Measurements from ENCODE around the gene CHAF1B. TPM values are rescaled to one million over a fixed set of nuclear protein-coding genes. Genes with fewer than 3 reads are reported as not detected.

Gene CHAF1B
- total RNA-seq, 1 donor from 2014 or later, result 4.9 TPM

GRCh38 chr21:36355868-36356267 is 29.3 kb upstream of the CHAF1B start:
- Mint-ChIP-seq H3K36me3 (ENCODE audit: unreplicated experiment) (peaks cover 47% of the 10 kb centered on the region), H3K4me1 (ENCODE audit: unreplicated experiment) (peaks cover 1% of the 10 kb centered on the region), H3K27me3 (ENCODE audit: unreplicated experiment) (no peaks in the 10 kb centered on the region), H3K4me3 (ENCODE audit: unreplicated experiment) (no peak overlapping the region), H3K27ac (ENCODE audit: unreplicated experiment) (no peak overlapping the region), H3K9me3 (ENCODE audit: unreplicated experiment) (no peaks in the 10 kb centered on the region)
- no peak for TF ChIP-seq CTCF (IDR thresholded peaks at IDR 0.05)
- no peak for DNase-seq (ENCODE audit: extremely low spot score, unreplicated experiment)

GRCh38 chr21:36359185-36359584 is 26.0 kb upstream of the CHAF1B start:
- Mint-ChIP-seq H3K27me3 (ENCODE audit: unreplicated experiment) (no peaks in the 10 kb centered on the region), H3K36me3 (ENCODE audit: unreplicated experiment) (peaks cover 49% of the 10 kb centered on the region), H3K9me3 (ENCODE audit: unreplicated experiment) (no peaks in the 10 kb centered on the region), H3K4me1 (ENCODE audit: unreplicated experiment) (no peaks in the 10 kb centered on the region), H3K27ac (ENCODE audit: unreplicated experiment) (no peak overlapping the region), H3K4me3 (ENCODE audit: unreplicated experiment) (no peak overlapping the region)
- no peak for DNase-seq (ENCODE audit: extremely low spot score, unreplicated experiment)
- no peak for TF ChIP-seq CTCF (IDR thresholded peaks at IDR 0.05)

GRCh38 chr21:36369064-36369685 is 16.0 kb upstream of the CHAF1B start:
- Mint-ChIP-seq H3K4me1 (ENCODE audit: unreplicated experiment) (no peaks in the 10 kb centered on the region), H3K4me3 (ENCODE audit: unreplicated experiment) (no peak overlapping the region), H3K9me3 (ENCODE audit: unreplicated experiment) (no peaks in the 10 kb centered on the region), H3K36me3 (ENCODE audit: unreplicated experiment) (peaks cover 67% of the 10 kb centered on the region), H3K27ac (ENCODE audit: unreplicated experiment) (no peak overlapping the region), H3K27me3 (ENCODE audit: unreplicated experiment) (no peaks in the 10 kb centered on the region)
- DNase-seq (ENCODE audit: extremely low spot score, unreplicated experiment), result no peak
- no peak for TF ChIP-seq CTCF (IDR thresholded peaks at IDR 0.05)

- Mint-ChIP-seq H3K27ac (ENCODE audit: unreplicated experiment) (no peak overlapping the region), H3K4me1 (ENCODE audit: unreplicated experiment) (no peaks in the 10 kb centered on the region), H3K36me3 (ENCODE audit: unreplicated experiment) (peaks cover 39% of the 10 kb centered on the region), H3K4me3 (ENCODE audit: unreplicated experiment) (no peak overlapping the region), H3K27me3 (ENCODE audit: unreplicated experiment) (no peaks in the 10 kb centered on the region), H3K9me3 (ENCODE audit: unreplicated experiment) (no peaks in the 10 kb centered on the region)
- DNase-seq (ENCODE audit: extremely low spot score, unreplicated experiment), result no peak
- no peak for TF ChIP-seq CTCF (IDR thresholded peaks at IDR 0.05)
Measured at GRCh38 chr21:36375994-36376393, 9.2 kb upstream of the CHAF1B start.

GRCh38 chr21:36377391-36377842 is 7.8 kb upstream of the CHAF1B start:
- H3K9me3 Mint-ChIP-seq (ENCODE audit: unreplicated experiment), result no peaks in the 10 kb centered on the region
- H3K4me3 Mint-ChIP-seq (ENCODE audit: unreplicated experiment), result no peak overlapping the region
- peaks cover 5% of the 10 kb centered on the region for H3K4me1 Mint-ChIP-seq (ENCODE audit: unreplicated experiment)
- no peak overlapping the region for H3K27ac Mint-ChIP-seq (ENCODE audit: unreplicated experiment)
- no peak for TF ChIP-seq CTCF (IDR thresholded peaks at IDR 0.05)
- H3K36me3 Mint-ChIP-seq (ENCODE audit: unreplicated experiment), result peaks cover 29% of the 10 kb centered on the region
- H3K27me3 Mint-ChIP-seq (ENCODE audit: unreplicated experiment), result no peaks in the 10 kb centered on the region
- DNase-seq (ENCODE audit: extremely low spot score, unreplicated experiment), result no peak

Data from osteocyte (in vitro differentiated cells).